NCI-H2196 (cell line): ENCODE data around the gene AHCYL2.

ENCODE experiments used
- DNase-seq: peaks from one replicate; lab custom pipeline; 2025; ENCODE audit not compliant: unreplicated experiment; lab: John Stamatoyannopoulos, UW

AHCYL2 gene

DNA sequence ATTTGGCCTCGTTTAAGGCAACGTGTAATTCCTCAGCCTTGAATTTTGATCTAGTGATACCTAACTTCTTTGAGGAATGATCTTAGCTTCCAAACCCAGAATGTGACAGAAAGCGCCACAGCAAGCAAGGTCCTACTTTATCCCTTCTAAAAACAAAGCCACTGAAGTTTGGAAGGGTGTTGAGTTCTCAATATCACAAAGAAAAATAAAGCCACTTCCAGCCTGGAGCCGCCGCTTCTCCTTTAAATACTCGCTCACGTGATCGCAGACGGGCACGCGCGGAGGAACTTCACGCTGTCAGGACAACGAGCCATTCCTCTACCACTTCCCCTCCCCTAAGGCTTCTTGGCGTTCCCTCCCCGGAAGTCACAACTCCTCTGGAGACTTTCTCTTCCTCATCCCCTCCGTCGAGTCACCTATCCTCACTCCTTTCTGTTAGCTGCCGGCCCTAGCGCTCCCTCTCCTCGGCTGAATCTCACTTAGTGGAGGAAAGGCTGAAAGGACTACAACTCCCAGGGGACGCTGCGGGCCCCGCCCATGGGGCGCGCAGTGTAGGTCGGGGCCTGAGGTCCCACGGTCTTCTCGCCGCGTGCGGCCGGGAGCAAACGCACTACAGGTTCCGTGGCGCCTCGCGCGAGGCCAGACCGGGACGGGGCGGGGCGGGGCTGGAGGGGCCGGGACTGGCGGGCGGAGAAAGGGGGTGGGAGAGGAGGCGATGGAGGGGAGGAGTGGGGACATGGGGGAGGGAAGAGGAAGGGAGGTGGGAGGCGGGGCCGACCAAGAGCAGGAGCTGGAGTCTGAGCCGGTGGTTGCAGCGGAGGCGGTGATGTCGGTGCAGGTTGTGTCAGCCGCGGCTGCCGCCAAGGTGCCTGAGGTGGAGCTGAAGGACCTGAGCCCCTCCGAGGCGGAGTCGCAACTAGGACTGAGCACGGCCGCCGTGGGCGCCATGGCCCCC lies at the start of gene AHCYL2:
Gene AHCYL2, plus strand, starts transcription at position 780 of the 955 bp plus-strand sequence.
- peak; percentile 96 for DNase-seq

DNA sequence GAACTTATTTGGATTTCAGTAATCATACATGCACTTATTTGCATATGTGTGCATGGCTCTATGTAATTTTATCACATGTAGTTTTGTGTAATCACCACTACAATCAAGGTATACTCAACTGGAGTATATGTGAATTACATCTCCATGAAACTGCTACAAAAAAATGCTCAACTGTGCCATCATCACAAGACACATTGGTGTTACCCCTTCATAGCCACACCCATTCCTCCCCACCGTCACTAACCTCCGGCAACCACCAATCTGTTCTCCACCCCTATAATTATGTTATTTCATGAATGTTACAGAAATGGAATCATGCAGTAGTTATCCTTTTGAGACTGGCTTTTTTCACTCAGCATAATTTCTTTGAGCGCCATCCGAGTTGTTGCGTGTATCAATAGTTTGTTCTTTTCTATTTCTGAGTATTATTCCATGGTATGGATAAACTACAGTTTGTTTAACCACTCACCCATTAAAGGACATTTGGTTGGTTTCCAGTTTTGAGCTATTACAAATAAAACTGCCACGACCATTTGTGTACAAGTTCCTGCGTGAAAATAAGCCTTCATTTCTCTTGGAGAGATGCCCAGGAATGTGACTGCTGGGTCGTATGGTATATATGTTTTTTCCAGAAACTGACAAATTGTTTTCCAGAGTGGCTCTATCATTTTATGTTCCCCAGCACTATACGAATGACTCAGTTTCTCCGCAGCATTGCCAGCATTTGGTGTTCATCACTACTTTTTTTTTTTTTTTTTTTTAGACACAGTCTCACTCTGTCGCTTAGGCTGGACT lies 47.7 kb upstream of the AHCYL2 start:
- no peak for DNase-seq

DNA sequence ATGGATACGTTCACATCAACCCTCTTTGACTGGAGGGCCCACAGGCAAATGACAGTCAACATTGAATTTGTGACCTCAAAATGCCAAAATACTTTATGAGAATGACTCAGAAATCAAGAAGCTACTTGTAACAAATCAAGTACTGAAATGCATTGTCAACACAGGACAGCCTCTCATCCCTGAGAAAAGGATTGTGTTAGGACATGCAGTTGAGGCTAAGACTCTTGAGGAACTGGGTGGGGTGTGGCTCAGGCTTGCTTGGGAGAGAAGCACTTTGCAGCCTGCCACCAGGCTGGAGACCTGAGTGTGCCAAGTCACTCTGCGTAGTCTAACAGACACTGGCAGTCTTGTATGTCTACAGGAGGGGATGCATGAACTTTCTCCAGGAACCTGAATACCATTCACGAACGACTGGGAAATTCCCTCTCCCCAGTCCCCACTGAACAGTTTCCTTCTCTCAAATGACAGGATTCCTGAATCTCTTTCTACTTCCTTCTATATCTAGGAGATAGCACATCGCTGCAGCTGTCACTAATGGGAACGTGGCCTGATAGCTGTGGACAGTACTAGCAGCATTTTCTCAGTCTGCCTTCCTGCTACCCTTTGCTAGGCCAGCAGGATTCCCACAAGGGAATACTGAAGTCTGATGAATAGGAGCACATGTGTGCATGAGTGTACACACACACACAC lies 39.7 kb upstream of the AHCYL2 start:
- DNase-seq = no peak

DNA sequence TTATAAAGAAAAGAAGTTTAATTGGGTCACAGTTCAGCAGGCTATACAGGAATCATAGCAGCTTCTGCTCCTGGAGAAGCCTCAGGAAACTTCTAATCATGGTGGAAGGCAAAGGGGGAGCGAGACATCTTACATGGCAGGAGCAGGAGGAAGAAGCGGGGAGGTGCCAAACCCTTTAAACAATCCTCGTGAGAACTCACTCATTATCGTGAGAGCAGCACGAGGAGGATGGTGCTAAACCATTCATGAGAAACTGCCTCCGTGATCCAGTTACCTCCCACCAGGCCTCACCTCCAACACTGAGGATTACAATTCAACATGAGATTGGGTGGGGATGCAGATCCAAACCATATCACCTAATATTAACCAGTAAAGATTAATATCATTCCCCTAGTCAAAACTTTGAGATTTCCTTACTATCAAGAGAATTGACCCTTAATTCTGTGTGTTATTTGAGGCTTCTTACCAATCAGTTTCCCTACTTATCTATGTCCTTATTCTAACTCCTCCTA lies 38.0 kb upstream of the AHCYL2 start:
- no peak for DNase-seq

DNA sequence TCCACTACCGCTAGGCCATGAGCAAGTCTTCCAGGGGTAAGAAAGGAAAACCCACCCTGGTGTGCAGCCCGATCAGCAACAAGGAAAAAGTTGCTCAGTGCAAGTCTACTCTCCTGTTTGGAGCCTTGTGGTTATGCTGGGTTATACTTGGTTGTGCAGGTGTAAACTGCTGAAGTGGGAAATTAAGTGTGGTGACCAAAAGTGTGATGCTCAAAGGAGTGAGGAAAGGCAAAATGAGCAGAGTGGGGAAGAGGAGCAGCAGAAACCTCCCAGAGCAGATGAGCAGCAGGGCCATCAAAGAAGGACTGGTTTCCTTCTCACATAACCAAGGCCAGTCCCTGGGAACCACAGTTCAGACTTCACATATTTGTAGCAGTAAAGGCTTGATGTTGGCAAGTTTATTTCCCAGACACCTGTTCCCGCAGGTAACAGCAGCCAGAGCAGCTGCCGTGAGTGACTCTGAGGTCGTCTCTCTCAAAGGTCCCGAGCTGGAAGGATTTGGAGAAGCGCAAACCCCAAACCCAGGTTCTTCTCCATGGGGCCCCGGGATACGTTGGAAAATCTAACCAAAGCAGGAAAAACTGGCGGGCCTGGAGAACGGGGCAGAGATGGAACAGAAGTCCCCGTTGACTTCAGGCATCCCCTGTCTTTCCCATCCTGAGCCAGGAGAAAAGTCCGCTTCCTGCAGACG lies 37.0 kb upstream of the AHCYL2 start:
- no peak for DNase-seq

DNA sequence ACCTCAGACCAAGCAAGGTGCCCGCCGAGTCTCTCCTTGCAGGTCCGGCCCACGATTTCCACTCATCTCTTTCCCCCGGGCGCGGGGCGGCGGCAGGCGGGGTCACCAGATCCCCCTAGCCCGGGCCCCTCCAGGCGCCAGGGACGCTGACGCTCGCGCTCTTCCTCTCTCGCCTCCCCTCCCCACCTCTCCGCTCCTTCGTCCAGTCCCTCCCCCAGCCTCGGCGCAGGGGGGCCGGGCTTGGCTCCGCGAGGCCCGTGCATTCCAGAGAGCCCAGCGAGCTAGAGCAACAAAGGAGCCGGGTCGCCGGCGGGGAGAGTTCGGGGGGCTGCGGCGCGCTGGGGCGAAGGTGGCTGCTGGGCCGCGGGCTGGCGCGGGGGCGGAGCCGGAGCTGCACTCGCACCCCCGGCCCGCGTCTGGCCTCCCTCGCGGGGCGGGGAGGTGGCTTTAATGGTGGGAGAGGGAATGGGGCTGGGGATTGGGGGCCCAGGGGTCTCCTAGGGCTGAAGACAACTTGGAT lies 36.4 kb upstream of the AHCYL2 start, which contains the start of gene SMO:
Gene SMO, plus strand, starts transcription at position 262 of the 520 bp plus-strand sequence. CDS start 519 bp downstream, outside the sequence.
- DNase-seq = no peak

DNA sequence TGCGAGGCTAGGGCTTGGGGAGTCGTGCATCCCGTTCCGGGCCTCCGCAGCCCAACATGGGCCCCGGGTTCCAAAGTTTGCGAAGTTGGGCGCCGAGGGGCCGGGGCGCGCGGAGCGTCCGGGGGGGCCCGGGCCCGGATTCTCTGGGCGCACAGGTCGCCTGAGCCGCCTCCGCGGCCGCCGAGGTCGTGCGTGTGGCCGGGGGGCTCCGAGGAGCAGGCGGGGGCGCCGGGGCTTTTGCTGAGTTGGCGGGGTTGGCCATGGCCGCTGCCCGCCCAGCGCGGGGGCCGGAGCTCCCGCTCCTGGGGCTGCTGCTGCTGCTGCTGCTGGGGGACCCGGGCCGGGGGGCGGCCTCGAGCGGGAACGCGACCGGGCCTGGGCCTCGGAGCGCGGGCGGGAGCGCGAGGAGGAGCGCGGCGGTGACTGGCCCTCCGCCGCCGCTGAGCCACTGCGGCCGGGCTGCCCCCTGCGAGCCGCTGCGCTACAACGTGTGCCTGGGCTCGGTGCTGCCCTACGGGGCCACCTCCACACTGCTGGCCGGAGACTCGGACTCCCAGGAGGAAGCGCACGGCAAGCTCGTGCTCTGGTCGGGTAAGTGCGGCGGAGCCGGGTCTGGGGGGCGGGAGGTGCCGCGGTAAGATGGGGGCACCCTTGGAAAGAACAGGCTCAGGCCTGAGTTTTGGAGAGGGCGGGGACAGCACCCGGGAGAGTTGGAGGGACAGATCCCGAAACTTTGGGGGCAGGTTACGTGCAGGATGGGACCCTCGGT lies 35.8 kb upstream of the AHCYL2 start:
- DNase-seq = no peak

DNA sequence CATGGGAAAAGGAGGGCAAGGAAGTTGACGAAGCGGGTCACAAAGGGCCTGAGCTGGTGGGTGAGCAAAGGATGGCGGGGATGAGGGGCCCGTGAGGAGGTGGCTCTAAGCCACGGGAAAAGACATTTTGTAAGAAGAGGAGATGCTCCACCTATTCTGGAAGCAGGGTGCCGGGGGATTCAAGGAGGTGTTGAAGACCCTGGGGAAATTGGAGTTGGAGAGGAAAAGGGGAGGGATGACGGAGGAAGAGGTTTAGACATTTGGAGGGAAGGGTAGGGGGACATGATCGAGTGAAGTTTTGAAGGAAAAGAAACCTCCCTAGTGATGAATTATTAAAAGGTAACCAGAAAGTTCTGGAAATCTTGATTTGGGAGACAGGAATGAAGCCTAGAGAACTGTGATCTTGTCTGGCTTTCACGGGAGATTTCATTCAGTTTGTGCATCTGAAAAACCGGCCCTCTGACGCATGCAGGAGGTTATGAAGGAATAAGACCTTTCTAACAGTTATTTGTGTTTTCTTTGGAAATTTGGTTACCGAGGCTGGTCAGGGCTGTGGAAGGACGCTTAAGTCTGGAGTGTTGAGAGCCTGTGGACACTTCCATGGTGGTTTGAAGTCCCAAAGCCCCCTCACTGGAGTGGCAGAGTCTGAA lies 35.0 kb upstream of the AHCYL2 start:
- no peak for DNase-seq

DNA sequence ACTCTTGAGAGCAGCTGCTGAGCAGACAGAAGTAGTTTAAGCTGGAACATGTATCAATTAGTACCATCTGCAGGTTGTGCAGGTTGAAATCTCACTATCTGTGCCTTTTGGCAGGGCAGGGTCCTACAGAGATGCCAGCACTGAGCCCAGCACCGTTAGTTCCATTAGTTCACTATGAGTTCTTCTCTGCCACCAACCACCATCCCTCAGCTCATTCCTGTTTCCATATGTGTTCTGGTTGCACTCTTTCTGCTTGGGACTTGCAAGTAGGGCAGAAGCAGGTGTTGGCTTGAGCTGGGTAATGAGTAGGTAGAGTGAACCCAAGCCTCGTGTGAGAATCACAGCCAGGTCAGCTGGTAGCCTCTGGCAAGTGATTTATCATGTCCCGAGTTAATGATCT lies 33.6 kb upstream of the AHCYL2 start:
- DNase-seq = no peak

DNA sequence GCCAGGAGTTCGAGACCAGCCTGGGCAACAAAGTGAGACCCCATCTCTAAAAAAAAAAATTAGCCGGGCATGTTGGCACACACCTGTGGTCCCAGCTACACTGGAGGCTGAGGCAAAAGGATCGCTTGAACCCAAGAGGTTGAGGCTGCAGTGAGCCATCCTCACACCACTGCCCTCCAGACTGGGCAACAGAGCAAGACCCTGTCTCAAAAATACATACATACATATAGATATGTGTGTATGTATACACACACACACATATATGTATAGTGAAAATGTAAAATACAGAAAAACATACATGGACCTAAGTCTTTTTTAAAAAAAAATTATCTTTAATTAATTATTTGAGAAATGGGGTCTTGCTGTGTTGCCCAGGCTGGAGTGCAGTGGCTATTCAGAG lies 30.9 kb upstream of the AHCYL2 start:
- DNase-seq = no peak

DNA sequence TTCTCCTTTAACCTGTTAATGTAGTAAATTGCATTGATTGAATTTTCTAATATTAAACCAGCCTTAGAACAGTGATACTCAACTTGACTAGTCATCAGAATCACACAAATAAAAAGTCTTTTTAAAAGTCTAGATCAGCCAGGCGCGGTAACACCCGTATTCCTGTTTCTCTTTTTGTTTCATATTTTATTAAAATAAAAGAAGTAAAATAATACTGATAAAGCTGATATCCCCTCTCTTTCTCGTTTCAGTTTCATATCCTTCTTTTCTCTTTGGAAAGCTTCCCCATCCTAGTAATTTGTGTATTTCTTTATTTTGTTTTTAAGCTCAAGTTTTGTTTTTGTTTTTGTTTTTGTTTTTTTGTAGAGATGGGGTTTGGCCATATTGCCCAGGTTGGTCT lies 27.1 kb upstream of the AHCYL2 start:
- no peak for DNase-seq

DNA sequence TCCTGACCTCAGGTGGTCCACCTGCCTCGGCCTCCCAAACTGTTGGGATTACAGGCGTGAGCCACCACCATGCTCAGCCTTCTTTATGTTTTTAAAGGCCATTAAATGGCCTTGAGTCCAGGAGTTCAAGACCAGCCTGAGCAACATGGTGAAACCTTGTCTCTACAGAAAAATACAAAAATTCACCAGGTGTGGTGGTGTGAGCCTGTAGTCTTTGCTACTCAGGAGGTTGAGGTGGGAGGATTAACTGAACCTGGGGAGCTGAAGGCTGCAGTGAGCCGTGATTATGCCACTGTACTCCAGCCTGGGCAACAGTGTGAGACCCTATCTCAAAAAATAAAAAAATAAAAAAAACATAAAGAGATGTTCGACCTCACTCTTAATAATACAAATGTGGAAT lies 25.4 kb upstream of the AHCYL2 start:
- DNase-seq = no peak

DNA sequence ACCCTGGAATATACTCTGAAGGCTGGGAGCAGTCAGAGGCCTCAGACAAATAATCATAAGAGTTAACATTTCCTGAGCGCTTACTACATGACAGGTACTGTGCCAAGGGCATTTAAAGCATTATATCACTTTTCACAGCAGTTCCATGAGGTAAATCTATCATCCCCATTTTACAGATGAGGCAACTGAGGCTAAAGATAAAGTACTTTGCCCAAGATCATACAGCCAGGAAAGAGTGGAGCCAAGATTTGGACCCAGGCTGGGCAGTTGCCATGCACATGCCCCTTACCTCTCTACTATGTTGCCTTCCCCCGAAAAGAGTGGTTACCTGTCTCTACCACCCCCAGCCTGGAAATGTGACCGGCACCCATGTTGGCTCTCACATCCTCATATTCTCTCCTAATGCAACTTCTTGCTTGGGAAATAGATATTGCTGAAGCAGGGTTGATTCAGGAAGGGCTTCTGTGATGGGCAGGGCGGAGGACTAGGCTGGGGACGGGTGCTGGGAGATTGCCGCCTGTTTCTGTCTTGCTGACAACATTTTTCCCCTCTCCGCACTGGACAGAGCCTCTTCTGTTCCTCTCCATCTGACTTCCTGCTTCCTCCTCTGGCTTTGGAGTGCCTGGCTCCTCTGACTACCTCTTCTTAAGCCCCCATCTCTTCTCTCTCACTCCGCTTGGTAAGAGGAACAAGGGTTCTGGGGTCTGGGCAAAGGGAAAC lies 22.6 kb upstream of the AHCYL2 start:
- DNase-seq = no peak

DNA sequence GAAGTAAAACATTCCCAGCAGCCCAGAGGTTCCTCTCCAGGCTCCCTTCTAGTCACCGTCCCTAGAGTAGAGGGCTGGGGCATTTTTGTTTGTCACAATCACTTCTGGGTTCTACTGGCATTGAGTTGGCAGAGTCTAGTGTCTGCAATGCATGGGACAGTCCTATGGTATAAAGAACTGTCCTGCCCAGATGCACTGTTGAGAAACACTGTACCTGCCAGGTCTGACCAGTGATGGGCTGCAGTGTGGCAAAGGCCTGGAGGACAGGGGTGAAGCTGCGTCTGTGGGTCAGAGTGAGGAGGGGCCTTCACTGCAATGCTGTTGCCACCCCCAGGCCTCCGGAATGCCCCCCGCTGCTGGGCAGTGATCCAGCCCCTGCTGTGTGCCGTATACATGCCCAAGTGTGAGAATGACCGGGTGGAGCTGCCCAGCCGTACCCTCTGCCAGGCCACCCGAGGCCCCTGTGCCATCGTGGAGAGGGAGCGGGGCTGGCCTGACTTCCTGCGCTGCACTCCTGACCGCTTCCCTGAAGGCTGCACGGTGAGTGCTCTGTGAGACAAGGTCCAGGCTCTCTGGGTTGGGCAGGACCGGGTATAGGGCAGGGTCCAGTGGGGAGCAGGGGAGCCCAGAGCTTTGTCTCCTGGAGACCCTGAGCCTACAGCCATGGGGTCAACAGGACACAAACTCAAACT lies 21.6 kb upstream of the AHCYL2 start:
- no peak for DNase-seq

DNA sequence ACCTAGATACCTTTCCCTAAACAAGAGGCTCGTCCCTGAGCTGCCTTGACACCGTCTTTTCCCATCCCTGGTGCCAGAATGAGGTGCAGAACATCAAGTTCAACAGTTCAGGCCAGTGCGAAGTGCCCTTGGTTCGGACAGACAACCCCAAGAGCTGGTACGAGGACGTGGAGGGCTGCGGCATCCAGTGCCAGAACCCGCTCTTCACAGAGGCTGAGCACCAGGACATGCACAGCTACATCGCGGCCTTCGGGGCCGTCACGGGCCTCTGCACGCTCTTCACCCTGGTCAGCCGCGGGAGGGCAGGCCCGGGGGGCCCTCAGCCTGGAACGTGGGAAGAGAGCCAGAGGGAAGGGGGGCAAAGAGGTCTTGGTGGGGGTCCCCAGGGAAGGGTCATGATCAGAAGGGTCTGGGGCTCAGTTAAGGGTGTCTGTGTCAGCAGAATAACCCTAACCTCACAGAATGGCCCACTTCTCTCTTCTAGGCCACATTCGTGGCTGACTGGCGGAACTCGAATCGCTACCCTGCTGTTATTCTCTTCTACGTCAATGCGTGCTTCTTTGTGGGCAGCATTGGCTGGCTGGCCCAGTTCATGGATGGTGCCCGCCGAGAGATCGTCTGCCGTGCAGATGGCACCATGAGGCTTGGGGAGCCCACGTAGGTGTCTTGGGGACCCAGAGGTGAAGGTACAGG lies 19.6 kb upstream of the AHCYL2 start:
- no peak for DNase-seq

DNA sequence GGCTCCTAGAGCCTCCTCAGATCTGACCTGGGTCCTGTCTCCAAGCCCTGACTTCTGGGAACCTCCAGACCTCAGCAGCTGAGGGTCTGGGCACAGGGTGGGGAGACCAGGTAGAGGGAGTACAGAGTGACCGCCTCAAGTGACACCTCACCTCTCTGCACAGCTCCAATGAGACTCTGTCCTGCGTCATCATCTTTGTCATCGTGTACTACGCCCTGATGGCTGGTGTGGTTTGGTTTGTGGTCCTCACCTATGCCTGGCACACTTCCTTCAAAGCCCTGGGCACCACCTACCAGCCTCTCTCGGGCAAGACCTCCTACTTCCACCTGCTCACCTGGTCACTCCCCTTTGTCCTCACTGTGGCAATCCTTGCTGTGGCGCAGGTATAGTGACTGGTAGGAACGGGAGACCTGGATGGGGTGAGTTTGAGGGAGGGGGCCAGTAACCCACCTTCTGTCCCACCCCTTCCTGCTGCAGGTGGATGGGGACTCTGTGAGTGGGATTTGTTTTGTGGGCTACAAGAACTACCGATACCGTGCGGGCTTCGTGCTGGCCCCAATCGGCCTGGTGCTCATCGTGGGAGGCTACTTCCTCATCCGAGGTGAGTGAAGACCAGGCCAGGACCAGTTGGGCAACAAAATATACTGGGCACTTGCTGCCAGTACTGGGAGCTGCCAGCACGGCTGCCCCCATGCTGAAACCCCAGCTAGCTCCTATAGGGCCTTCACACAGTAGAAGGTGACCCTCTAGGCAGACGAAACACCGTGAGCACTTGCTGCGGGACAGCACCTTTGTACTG lies 18.6 kb upstream of the AHCYL2 start:
- no peak for DNase-seq
